Ishikawa (cell line): ENCODE data around the gene RPL38.

Experiments
- CEBPB ChIP-seq: IDR thresholded peaks from 2 replicates; pipeline ENCODE4 v1.6.1; 2012
- CREB1 ChIP-seq: IDR thresholded peaks from 2 replicates; pipeline ENCODE4 v1.6.1; 2012; ENCODE audit warnings: low read depth
- EGR1 ChIP-seq: IDR thresholded peaks from 2 replicates; pipeline ENCODE4 v1.6.1; 2012
- EP300 ChIP-seq: IDR thresholded peaks from 2 replicates; pipeline ENCODE4 v1.6.1; 2012; ENCODE audit warnings: borderline replicate concordance
- FOXM1 ChIP-seq: IDR thresholded peaks from 2 replicates; pipeline ENCODE4 v1.6.1; 2012; ENCODE audit warnings: low read depth, borderline replicate concordance
- NFIC ChIP-seq: IDR thresholded peaks from 2 replicates; pipeline ENCODE4 v1.6.1; 2012
- RAD21 ChIP-seq: IDR thresholded peaks from 2 replicates; pipeline ENCODE4 v1.6.1; 2012; ENCODE audit warnings: low read depth
- REST ChIP-seq: IDR thresholded peaks from 2 replicates; pipeline ENCODE4 v1.6.1; 2012; ENCODE audit warnings: low read depth, mild to moderate bottlenecking
- TAF1 ChIP-seq: IDR thresholded peaks from 2 replicates; pipeline ENCODE4 v1.6.1; 2012; ENCODE audit warnings: low read depth, mild to moderate bottlenecking
- TCF12 ChIP-seq: IDR thresholded peaks from 2 replicates; pipeline ENCODE4 v1.6.1; 2012; ENCODE audit warnings: low read depth
- TEAD4 ChIP-seq: IDR thresholded peaks from 2 replicates; pipeline ENCODE4 v1.6.1; 2012
- YY1 ChIP-seq: IDR thresholded peaks from 2 replicates; pipeline ENCODE4 v1.6.1; 2012; ENCODE audit warnings: low read depth
- ZBTB7A ChIP-seq: IDR thresholded peaks from 2 replicates; pipeline ENCODE4 v1.6.1; 2012; ENCODE audit warnings: low read depth
- TF ChIP-seq, protein P1 (sequence below): IDR thresholded peaks from 2 replicates; pipeline ENCODE4 v1.6.1; 2012
- TF ChIP-seq, protein P2 (sequence below): IDR thresholded peaks from 2 replicates; pipeline ENCODE4 v1.6.1; 2012

RPL38 gene

DNA sequence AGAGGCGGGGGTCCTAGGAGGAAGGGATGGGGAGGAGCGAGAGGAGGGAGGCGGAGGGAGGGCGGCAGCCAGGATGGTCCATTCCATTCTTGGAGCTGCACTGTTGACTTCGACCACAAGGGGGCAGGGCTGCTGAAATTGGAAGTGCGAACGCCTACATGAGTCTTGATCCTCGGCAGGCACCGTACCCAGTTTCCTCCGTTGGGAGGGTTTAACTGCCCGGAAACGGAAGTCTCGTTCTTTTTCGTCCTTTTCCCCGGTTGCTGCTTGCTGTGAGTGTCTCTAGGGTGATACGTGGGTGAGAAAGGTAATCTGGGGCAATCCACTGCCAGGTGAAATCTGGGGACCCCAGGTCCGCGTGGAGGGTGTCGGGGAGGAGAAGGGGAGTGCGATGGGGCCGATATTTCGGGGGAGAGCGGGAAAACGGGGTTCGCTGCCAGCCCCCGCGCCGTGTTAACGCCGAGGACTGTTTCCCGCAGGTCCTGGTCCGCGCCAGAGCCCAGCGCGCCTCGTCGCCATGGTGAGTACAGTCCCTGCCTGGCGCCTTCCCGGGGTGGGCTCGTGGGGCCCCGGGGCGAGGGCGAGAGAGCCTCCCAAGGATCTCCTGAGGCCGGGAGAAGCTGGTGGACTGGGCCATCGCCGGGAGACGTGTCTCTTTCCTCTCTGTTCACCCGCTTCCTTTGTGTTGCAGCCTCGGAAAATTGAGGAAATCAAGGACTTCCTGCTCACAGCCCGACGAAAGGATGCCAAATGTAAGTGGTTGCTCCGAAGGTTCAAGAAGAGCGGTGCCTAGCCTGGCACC lies at the start of gene RPL38:
Gene RPL38, plus strand, starts transcription at position 240 of the 802 bp plus-strand sequence. Its CDS starts 278 bp downstream, at position 518.
- TF ChIP-seq EP300 (peak; percentile 62; the same call in 1 of the 2 replicates), TCF12 (peak; percentile 65), ZBTB7A (no peak), EGR1 (peak; percentile 63; the same call in 1 of the 2 replicates), REST (peak; percentile 42; the same call in 1 of the 2 replicates), RAD21 (peak; percentile 31; the same call in 1 of the 2 replicates), TEAD4 (peak; percentile 54), NFIC (peak; percentile 43; the same call in 1 of the 2 replicates), CEBPB (peak; percentile 38; the same call in 1 of the 2 replicates), TAF1 (peak; percentile 100), CREB1 (no peak), YY1 (peak; percentile 63), FOXM1 (0 out of 2 replicates have a peak, but pooled peaks have one; percentile 36)
- TF ChIP-seq, protein P1, sequence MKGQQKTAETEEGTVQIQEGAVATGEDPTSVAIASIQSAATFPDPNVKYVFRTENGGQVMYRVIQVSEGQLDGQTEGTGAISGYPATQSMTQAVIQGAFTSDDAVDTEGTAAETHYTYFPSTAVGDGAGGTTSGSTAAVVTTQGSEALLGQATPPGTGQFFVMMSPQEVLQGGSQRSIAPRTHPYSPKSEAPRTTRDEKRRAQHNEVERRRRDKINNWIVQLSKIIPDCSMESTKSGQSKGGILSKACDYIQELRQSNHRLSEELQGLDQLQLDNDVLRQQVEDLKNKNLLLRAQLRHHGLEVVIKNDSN = peak; percentile 34; the same call in 1 of the 2 replicates
- TF ChIP-seq, protein P2, sequence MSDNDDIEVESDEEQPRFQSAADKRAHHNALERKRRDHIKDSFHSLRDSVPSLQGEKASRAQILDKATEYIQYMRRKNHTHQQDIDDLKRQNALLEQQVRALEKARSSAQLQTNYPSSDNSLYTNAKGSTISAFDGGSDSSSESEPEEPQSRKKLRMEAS = peak; percentile 96

GRCh38 chr17:74153821-74154430 lies 49.6 kb upstream of the RPL38 start:
- TF ChIP-seq FOXM1 = no peak
- no peak for TF ChIP-seq TCF12
- TF ChIP-seq TAF1 = no peak
- no peak for TF ChIP-seq EGR1
- no peak for TF ChIP-seq ZBTB7A
- no peak for TF ChIP-seq YY1
- no peak for TF ChIP-seq EP300
- no peak for TF ChIP-seq REST

DNA sequence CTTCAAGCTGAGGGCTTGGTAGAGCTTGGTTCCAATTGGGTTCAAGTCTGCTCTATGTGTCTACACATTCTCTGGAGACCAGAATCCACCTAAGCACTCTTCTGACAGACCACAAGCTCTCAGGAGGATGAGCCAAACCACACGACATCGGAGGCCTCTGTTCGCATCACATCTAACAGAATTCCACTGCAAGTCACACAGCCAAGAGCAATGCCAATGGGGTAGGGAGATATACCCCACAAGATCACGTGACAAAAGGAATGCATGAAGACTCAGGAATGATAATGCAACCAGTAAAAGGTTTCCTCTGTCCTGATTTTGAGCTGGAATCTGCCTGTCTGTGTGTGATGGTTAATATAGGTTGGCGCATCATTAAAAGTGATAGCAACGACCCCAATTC lies 46.6 kb upstream of the RPL38 start:
- TF ChIP-seq NFIC (no peak), EGR1 (no peak), CEBPB (no peak), EP300 (no peak), TCF12 (no peak)
- TF ChIP-seq, protein P1 = peak; percentile 24; the same call in 1 of the 2 replicates

DNA sequence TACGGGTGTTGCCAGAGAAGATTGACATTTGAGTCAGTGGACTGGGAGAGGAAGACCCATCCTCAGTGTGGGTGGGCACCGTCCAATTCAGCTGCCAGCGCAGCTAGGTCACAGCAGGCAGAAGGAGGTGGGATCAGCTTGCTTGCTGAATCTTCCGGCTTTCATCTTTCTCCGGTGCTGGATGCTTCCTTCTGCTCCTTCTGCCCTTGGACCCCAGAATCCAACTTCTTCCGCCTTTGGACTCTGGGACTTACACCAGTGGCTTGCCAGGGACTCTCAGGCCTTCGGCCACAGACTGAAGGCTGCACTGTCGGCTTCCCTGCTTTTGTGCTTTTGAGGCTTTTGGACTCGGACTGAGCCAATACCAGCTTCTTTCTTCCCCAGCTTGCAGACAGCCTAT lies 46.1 kb upstream of the RPL38 start:
- TF ChIP-seq CREB1 (no peak), CEBPB (no peak), EGR1 (no peak), EP300 (no peak), NFIC (no peak), FOXM1 (no peak), TCF12 (no peak)
- TF ChIP-seq, protein P2 = no peak

DNA sequence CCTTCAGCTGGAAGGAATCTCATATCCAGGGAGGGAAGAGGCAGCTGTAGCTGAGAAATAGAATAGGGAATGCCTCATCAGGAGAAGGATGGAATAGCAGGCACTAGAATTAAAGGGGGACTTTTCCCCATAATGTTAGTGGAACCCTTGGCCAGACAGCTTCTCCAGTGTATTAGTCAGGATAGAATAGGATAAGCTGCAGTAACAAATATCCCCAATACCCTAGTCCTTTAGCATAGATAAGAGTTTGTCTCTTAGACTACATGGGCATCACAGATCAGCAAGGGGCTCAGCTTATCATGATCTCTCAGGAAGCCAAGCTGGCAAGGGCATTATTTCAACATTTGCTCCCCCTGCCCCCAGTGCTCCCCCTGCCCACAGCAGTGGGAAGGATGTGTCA lies 44.7 kb upstream of the RPL38 start:
- TF ChIP-seq REST (no peak), EGR1 (no peak), YY1 (no peak), TEAD4 (no peak), CREB1 (no peak), TAF1 (no peak), CEBPB (no peak), EP300 (no peak), FOXM1 (no peak), NFIC (no peak), ZBTB7A (no peak), TCF12 (no peak), RAD21 (no peak)
- TF ChIP-seq, protein P2 = no peak
- TF ChIP-seq, protein P1 = no peak
